A549 (cell line): ENCODE results near the gene PSMB5. TPM values are rescaled to one million over a fixed set of nuclear protein-coding genes. Genes with fewer than 3 reads are reported as not detected.

Experiments
- ATAC-seq, 2 experiments: fragments of 200-7000 bp in 1 of 2; fragments of >200 bp in 1 of 2; cut with Nextera tagmentation in 1 of 2; cut with Tn5 transposase in 1 of 2; 3 replicates each; pipeline versions ENCODE4 v1.8.0 to v1.9.1; 2018 to 2020; ENCODE audit warnings: mild to moderate bottlenecking in 1 of 2, moderate library complexity in 1 of 2
- CTCF ChIA-PET: fragments of 300-600 bp; sonication (Branson Sonifier 250); formaldehyde crosslinking; extraction: SDS; loops from one replicate; lab custom pipeline; 2021; ENCODE audit warnings: antibody characterized with exemption, inconsistent platforms; lab: Yijun Ruan, JAX
- POLR2A ChIA-PET: fragments of 350-600 bp; formaldehyde crosslinking; extraction: SDS; loops from one replicate; lab custom pipeline; 2021; ENCODE audit warnings: antibody characterized with exemption, inconsistent platforms; lab: Yijun Ruan, JAX
- DNase-seq, 2 experiments: peaks; one replicate each; pipeline versions ENCODE4 v3.0.0 to v3.0.0-alpha.2; 2011 to 2016; ENCODE audit warnings: low read depth in 1 of 2, low spot score in 1 of 2
- FAIRE-seq: peaks from 2 replicates; lab custom pipeline; 2011; peaks lifted over from hg19 to GRCh38; lab: Jason Lieb, UNC
- H3K27ac ChIP-seq, 2 experiments: fragments of >200 bp; sonication (Bioruptor Twin); formaldehyde crosslinking; 3 replicates each; pipeline ENCODE4 v1.5.1; 2016 to 2017
- H3K4me1 ChIP-seq: fragments of >200 bp; sonication (Bioruptor Twin); formaldehyde crosslinking; 3 replicates; pipeline ENCODE4 v1.6.1; 2016
- H3K4me2 ChIP-seq: fragments of >200 bp; sonication (Bioruptor Twin); formaldehyde crosslinking; 3 replicates; pipeline ENCODE4 v1.6.1; 2016
- H3K4me3 ChIP-seq: fragments of >200 bp; sonication (Bioruptor Twin); formaldehyde crosslinking; 3 replicates; pipeline ENCODE4 v1.5.1; 2016
- H3K9me3 ChIP-seq: fragments of >200 bp; sonication (Bioruptor Twin); formaldehyde crosslinking; 3 replicates; pipeline ENCODE4 v1.6.1; 2016
- CBX8 ChIP-seq: fragments of 200-600 bp; sonication (generic); IDR thresholded peaks from 2 replicates; pipeline ENCODE4 v1.6.1; 2016
- CHD2 ChIP-seq: fragments of 150-350 bp; IDR thresholded peaks from 2 replicates; pipeline ENCODE4 v1.6.1; 2014; ENCODE audit warnings: low read length; ENCODE audit not compliant: partially characterized antibody
- EHF ChIP-seq: fragments of 250-450 bp; sonication (Bioruptor Pico); IDR thresholded peaks from 2 replicates; pipeline ENCODE4 v1.5.0; 2020; ENCODE audit warnings: mild to moderate bottlenecking
- EHMT2 ChIP-seq: fragments of 200-600 bp; sonication (generic); IDR thresholded peaks from 2 replicates; pipeline ENCODE4 v1.6.1; 2016; ENCODE audit warnings: antibody characterized with exemption, low read depth, mild to moderate bottlenecking, moderate library complexity
- ESRRA ChIP-seq: fragments of 150-350 bp; IDR thresholded peaks from 2 replicates; pipeline ENCODE4 v1.6.1; 2014; ENCODE audit warnings: mild to moderate bottlenecking, low read length, borderline replicate concordance
- HEYL ChIP-seq: fragments of 250-450 bp; sonication (Bioruptor Pico); IDR thresholded peaks from 2 replicates; pipeline ENCODE4 v1.8.0; 2021; ENCODE audit warnings: mild to moderate bottlenecking, moderate library complexity
- HOXB13 ChIP-seq: fragments of 250-450 bp; sonication (Bioruptor Pico); IDR thresholded peaks from 2 replicates; pipeline ENCODE4 v1.5.0; 2020; ENCODE audit warnings: low read depth, mild to moderate bottlenecking, moderate library complexity
- JUN ChIP-seq, 2 experiments: fragments of >200 bp; sonication (Bioruptor Twin); formaldehyde crosslinking; IDR thresholded peaks; 2 replicates in 1 of 2; 3 replicates in 1 of 2; pipeline ENCODE4 v1.6.1; 2016 to 2017
- KDM1A ChIP-seq: fragments of 200-600 bp; sonication (generic); IDR thresholded peaks from 2 replicates; pipeline ENCODE4 v1.6.1; 2016; ENCODE audit warnings: low read depth, mild to moderate bottlenecking
- KDM5A ChIP-seq: fragments of 200-600 bp; sonication (generic); IDR thresholded peaks from 2 replicates; pipeline ENCODE4 v1.6.1; 2016; ENCODE audit warnings: antibody characterized with exemption, mild to moderate bottlenecking
- NFE2L2 ChIP-seq: fragments of 150-350 bp; conservative IDR thresholded peaks from 2 replicates; pipeline ENCODE4 v1.6.1; 2014; ENCODE audit warnings: low read length
- NPAS2 ChIP-seq: fragments of 250-450 bp; sonication (Bioruptor Pico); IDR thresholded peaks from 2 replicates; pipeline ENCODE4 v1.8.0; 2022; ENCODE audit warnings: mild to moderate bottlenecking, moderate library complexity, borderline replicate concordance
- NR3C1 ChIP-seq: fragments of >200 bp; sonication (Bioruptor Twin); formaldehyde crosslinking; IDR thresholded peaks from 3 replicates; pipeline ENCODE4 v1.6.1; 2017
- POLR2A ChIP-seq: IDR thresholded peaks from 2 replicates; pipeline ENCODE4 v1.6.1; 2012; ENCODE audit warnings: mild to moderate bottlenecking, low read length
- POLR2AphosphoS2 ChIP-seq: conservative IDR thresholded peaks from 2 replicates; pipeline ENCODE4 v1.6.1; 2012; ENCODE audit warnings: low read length, improper control_type of control experiment, inconsistent platforms
- RAD21 ChIP-seq, 2 experiments: fragments of >200 bp in 1 of 2; sonication (Bioruptor Twin) in 1 of 2; formaldehyde crosslinking in 1 of 2; IDR thresholded peaks in 1 of 2; conservative IDR thresholded peaks in 1 of 2; 2 replicates in 1 of 2; 3 replicates in 1 of 2; pipeline ENCODE4 v1.6.1; 2012 to 2018; ENCODE audit warnings: inconsistent platforms in 1 of 2
- RCOR1 ChIP-seq: fragments of 150-350 bp; IDR thresholded peaks from 2 replicates; pipeline ENCODE4 v1.6.1; 2014; ENCODE audit warnings: antibody characterized with exemption, low read length, low read depth
- RFX5 ChIP-seq: fragments of 450-650 bp; IDR thresholded peaks from 2 replicates; pipeline ENCODE4 v1.7.1; 2014; ENCODE audit warnings: antibody characterized with exemption, mild to moderate bottlenecking, moderate library complexity
- RNF2 ChIP-seq: fragments of 200-600 bp; sonication (generic); IDR thresholded peaks from 2 replicates; pipeline ENCODE4 v1.6.1; 2016; ENCODE audit warnings: low read depth, mild to moderate bottlenecking, antibody characterized with exemption, moderate library complexity, borderline replicate concordance
- TFCP2L1 ChIP-seq: fragments of 250-450 bp; sonication (Bioruptor Pico); IDR thresholded peaks from 2 replicates; pipeline ENCODE4 v1.5.0; 2021; ENCODE audit warnings: mild to moderate bottlenecking
- TP53 ChIP-seq: fragments of 250-450 bp; sonication (Bioruptor Pico); IDR thresholded peaks from 2 replicates; pipeline ENCODE4 v1.5.0; 2021; ENCODE audit warnings: mild to moderate bottlenecking, moderate library complexity
- ZC3H11A ChIP-seq: fragments of 450-650 bp; IDR thresholded peaks from 2 replicates; pipeline ENCODE4 v1.6.1; 2014; ENCODE audit warnings: antibody characterized with exemption, mild to moderate bottlenecking
- ZFP36 ChIP-seq: fragments of 450-650 bp; IDR thresholded peaks from 2 replicates; pipeline ENCODE4 v1.6.1; 2014; ENCODE audit warnings: borderline replicate concordance; ENCODE audit not compliant: partially characterized antibody
- WGBS: methylation state at CpG from one replicate; pipeline ENCODE4 v1.1.6; 2017; ENCODE audit errors: missing lambda C conversion rate; 5-methylcytosine and 5-hydroxymethylcytosine counted together
- polyA plus RNA-seq, 4 experiments: library from polyadenylated mRNA; depleted of rRNA in 3 of 4; stranded (reverse); fragments of >200 nt; fragmentation: RNase III in 1 of 4; extraction: RNeasy Plus Mini Kit Qiagen cat#74134 plus additional on column Dnase treatment in 1 of 4; gene quantifications; 2 replicates in 3 of 4; 3 replicates in 1 of 4; pipeline ENCODE4 v1.2.3, GENCODE V29; 2011 to 2017
- TF ChIP-seq, protein P1 (sequence below): fragments of >200 bp; sonication (Bioruptor Twin); formaldehyde crosslinking; IDR thresholded peaks from 3 replicates; pipeline ENCODE4 v1.6.1; 2016

Gene PSMB5
- polyA plus RNA-seq, 2 of the 4 experiments (the other 2 are of a cell fraction), result 283 to 365 TPM

DNA sequence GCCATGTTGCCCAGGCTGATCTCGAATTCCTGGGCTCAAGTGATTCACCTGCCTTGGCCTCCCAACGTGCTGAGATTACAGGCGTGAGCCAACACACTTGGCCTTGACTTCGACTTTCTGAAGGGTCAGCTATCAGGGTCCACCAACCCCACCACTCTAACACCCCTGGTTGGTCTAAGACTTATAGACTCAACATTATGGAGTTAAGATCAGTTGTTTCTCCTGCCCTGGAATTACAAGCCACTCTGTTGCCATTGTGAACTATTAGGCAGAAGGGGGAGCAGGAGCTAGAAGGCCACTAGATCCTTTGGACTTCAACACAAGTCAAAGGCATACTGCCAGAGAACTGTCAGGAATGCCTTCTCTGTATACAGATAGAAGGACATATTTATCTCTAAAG lies 5.4 kb upstream of the PSMB5 start:
- no peak overlapping the region for H3K4me2 ChIP-seq
- H3K4me3 ChIP-seq, result no peak overlapping the region
- peaks cover 11% of the 10 kb centered on the region; the same call in 2 of the 3 replicates for H3K4me1 ChIP-seq
- no peak for DNase-seq
- no peak for ATAC-seq
- ChIA-PET CTCF (interaction anchor here (0.7 to 33.8 kb wide), 8 partner anchors 9 to 52 kb away, joined by 3 to 1206 read pairs (median 6); partner anchors contain the start of genes AJUBA and CDH24), POLR2A (no interaction called here)
- no peak for FAIRE-seq
- 64% methylated on average over 4 of the region's 4 CpGs for WGBS
- no peaks in the 10 kb centered on the region for H3K9me3 ChIP-seq
- no peak overlapping the region for H3K27ac ChIP-seq
- TF ChIP-seq POLR2AphosphoS2 (no peak), ZFP36 (no peak), EHF (no peak), RFX5 (no peak), POLR2A (no peak), TP53 (CRISPR knock-in tag) (no peak), HEYL (CRISPR knock-in tag) (no peak), TFCP2L1 (CRISPR knock-in tag) (no peak), RAD21 (conservative IDR thresholded peaks at IDR 0.05 in 1 of 2, IDR thresholded peaks at IDR 0.05 in 1 of 2) (no peak)
- TF ChIP-seq, protein P1, sequence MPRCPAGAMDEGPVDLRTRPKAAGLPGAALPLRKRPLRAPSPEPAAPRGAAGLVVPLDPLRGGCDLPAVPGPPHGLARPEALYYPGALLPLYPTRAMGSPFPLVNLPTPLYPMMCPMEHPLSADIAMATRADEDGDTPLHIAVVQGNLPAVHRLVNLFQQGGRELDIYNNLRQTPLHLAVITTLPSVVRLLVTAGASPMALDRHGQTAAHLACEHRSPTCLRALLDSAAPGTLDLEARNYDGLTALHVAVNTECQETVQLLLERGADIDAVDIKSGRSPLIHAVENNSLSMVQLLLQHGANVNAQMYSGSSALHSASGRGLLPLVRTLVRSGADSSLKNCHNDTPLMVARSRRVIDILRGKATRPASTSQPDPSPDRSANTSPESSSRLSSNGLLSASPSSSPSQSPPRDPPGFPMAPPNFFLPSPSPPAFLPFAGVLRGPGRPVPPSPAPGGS, result no peak

DNA sequence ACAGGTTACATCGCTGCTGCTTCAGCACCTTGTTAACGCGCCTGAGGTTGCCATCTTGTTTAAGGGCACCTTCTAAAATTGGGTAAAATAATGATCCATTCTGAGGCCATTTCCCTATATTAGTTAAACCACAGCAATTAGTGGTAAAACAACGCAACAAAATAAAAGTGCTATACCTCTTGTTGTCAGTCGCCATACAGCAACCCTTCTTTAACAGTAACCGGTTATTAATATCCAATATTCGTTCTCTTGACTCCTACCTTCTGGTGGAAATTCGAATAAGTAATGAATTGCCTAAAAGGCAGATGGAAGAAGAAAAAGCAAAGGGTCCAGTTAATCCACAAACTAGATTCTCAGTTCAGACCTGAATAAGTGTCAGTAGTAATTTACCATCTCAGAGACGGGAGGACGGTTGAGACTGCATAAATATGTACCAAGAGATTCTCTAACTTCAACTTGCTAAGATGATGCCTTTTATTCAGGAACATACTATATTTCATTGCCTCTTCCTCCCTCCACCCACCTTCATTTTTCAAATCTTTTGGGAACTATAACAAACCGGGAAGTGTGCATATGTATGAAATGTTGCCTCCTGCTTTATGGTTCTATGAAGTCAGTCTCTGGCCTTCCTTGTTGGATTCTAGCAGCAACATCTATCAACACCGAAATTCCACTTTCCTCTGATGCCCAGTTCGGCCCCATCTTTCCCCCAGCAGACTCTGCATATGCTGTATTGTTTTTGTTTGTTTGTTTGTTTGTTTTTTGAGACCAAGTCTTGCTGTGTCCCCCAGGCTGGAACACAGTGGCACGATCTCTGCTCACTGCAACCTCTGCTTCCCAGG lies 824 bp upstream of the PSMB5 start:
- CTCF ChIA-PET, result interaction anchor here (0.9 to 33.8 kb wide), 2 partner anchors 21 to 47 kb away, joined by 3 to 1206 read pairs; partner anchors contain the start of gene AJUBA
- TF ChIP-seq CHD2 (no peak), EHMT2 (no peak), KDM5A (no peak), NR3C1 (no peak), ESRRA (no peak), ZFP36 (no peak), JUN (IDR thresholded peaks at IDR 0.05) (no peak), NPAS2 (no peak), NFE2L2 (no peak), RNF2 (no peak)
- TF ChIP-seq, all 56 proteins: peak for 0
- 73% methylated on average over 14 of the region's 14 CpGs for WGBS
- FAIRE-seq (no peak), DNase-seq (no peak), ATAC-seq (no peak)
- Histone ChIP-seq H3K4me3 (no peak overlapping the region), H3K27ac (peak overlapping the region; percentile 89 to 97), H3K9me3 (no peaks in the 10 kb centered on the region), H3K4me1 (peaks cover 13% of the 10 kb centered on the region), H3K4me2 (peak overlapping the region; percentile 32)
- POLR2A ChIA-PET, result interaction anchor here (1.0 to 2.1 kb wide), 3 partner anchors 29 to 59 kb away, joined by 4 to 21 read pairs (median 4); partner anchors contain the start of gene ACIN1

DNA sequence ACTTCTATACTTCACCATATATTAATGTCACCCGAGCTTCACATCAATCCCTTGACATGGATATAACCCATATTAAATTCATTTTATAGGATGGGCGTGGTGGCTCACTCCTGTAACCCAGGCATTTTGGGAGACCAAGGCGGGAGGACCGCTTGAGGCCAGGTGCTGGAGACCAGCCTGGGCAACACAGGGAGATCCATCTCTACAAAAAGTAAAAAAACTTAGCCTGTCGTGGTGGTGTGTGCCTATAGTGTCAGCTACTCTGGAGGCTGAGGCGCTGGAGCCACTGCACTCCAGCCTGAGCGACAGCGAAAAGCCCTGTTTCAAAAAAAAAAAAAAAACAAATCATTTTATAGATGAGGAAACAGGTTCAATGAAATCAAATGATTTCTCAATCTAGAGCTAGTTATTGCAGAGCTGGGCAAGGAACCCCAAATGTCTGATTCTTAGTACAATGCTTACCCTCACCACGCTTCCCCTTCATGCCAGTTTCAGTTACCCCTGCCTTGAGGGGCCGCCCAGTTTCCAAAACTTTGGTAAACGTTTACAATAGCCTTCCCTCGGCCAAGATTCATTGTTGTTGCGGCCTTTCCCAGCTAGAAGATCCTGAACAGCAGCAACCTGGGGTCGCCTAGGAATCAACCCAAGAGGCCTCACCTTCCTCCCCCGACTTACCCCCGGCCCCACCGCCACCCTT lies 751 bp downstream of the PSMB5 start:
- CTCF ChIA-PET, result interaction anchor here (0.5 to 2.4 kb wide), 13 partner anchors 10 to 477 kb away, joined by 3 to 12 read pairs (median 3); partner anchors contain the start of gene CDH24
- no peak for TF ChIP-seq ZC3H11A
- TF ChIP-seq HOXB13 (CRISPR knock-in tag), result no peak
- no peak for TF ChIP-seq KDM1A
- TF ChIP-seq, protein P1, result no peak
- TF ChIP-seq RCOR1, result no peak
- TF ChIP-seq CBX8, result no peak
- no peak for TF ChIP-seq NR3C1
- ATAC-seq, result peak in 1 of 2 experiments; percentile 49; a peak in 3 of 6 replicates
- FAIRE-seq, result no peak
- H3K9me3 ChIP-seq, result no peaks in the 10 kb centered on the region
- H3K4me1 ChIP-seq, result peaks cover 13% of the 10 kb centered on the region
- 45% methylated on average over 14 of the region's 17 CpGs for WGBS
- POLR2A ChIA-PET, result interaction anchor here (0.7 to 2.1 kb wide), 5 partner anchors 23 to 61 kb away, joined by 4 to 21 read pairs (median 5); partner anchors contain the start of gene ACIN1
- DNase-seq, result no peak
- H3K27ac ChIP-seq, result peak overlapping the region; percentile 89 to 97
- H3K4me3 ChIP-seq, result peak overlapping the region; percentile 76
- peak overlapping the region; percentile 97 for H3K4me2 ChIP-seq
